KOPT-K1 (cell line): ENCODE results near the gene INTS3.

Experiments
- H3K27ac ChIP-seq: fragments of 200-600 bp; sonication (generic); 2 replicates; pipeline ENCODE4 v1.5.1; 2016; ENCODE audit warnings: antibody characterized with exemption, mild to moderate bottlenecking, low read depth, low read length; ENCODE audit not compliant: poor library complexity, severe bottlenecking
- H3K36me3 ChIP-seq: fragments of 200-600 bp; sonication (generic); 2 replicates; pipeline ENCODE4 v1.5.1; 2017; ENCODE audit warnings: antibody characterized with exemption, mild to moderate bottlenecking, low read length, moderate library complexity; ENCODE audit not compliant: insufficient read depth
- H3K9me3 ChIP-seq: fragments of 200-600 bp; sonication (generic); 2 replicates; pipeline ENCODE4 v1.5.1; 2017; ENCODE audit warnings: antibody characterized with exemption, low read length, mild to moderate bottlenecking; ENCODE audit not compliant: insufficient read depth, poor library complexity, severe bottlenecking

INTS3 gene

GRCh38 chr1:153791648-153792253, 63.9 kb downstream of the INTS3 start:
- Histone ChIP-seq H3K36me3 (no peaks in the 10 kb centered on the region), H3K27ac (no peak overlapping the region), H3K9me3 (no peaks in the 10 kb centered on the region)

DNA sequence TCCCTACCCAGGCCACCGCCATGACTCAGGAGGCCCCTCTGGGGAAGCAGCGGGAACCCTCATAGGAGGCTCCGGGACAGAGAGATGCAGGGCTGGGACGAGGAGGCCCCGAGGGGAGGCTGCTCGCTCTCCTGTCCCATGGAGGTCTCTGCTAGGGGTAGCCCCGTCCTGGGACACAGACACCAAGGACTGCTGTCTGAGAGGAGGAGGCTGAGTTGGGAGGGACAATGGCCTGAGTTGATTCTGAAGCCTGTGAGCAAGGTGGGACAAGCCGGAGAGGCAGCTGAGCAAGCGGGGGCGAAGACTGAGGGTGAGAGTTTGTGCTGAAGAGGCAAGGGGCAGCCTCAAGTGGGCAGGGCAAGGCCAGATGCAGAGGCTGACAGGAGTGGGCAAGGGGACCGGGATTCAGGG, 64.8 kb downstream of the INTS3 start:
- no peak overlapping the region for H3K27ac ChIP-seq
- no peaks in the 10 kb centered on the region for H3K9me3 ChIP-seq

DNA sequence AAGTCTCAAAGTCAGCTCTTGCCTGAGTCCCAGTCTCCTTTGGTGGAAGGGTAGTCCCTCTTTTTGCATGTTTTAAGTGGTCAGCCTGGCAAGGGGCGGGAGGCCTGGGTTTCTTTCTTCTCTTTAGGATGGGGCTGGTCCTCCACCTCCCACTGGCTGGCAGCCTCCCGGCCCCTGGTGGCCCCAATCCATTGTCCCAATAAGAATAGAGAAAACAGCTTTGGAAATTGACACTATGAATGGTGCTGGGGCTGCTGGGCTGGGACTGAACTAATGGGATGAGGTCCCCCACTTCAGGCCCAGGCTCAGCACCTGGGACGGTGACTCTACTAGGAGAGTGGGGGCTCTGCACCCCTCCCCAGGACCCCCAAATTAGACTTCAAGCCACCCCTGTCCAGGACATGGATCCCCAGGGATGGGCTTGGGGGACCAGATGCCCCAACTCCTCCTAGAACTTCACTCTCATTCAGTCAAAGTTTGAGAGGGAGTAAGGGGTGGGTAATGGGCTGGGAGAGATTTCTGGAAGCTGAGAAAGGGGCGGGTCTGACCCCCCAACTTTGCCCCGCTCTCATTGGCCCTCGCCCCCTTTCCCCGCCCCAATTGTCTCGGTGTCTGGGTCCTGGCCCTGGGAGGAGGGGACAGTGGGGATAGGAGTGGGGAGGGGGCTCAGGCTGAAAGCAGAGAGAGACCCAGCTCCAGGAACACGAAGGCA, 65.6 kb downstream of the INTS3 start:
- H3K36me3 ChIP-seq = no peaks in the 10 kb centered on the region
- no peak overlapping the region for H3K27ac ChIP-seq
- H3K9me3 ChIP-seq = no peaks in the 10 kb centered on the region

More for the DNA sequence above, 64.8 kb downstream of the INTS3 start:
- no peaks in the 10 kb centered on the region for H3K36me3 ChIP-seq

- Histone ChIP-seq H3K9me3 (no peaks in the 10 kb centered on the region), H3K36me3 (no peaks in the 10 kb centered on the region), H3K27ac (no peak overlapping the region)
These were observed 66.2 kb downstream of the INTS3 start for GRCh38 chr1:153793973-153794615.

- H3K27ac ChIP-seq = no peak overlapping the region
- no peaks in the 10 kb centered on the region for H3K36me3 ChIP-seq
- H3K9me3 ChIP-seq = no peaks in the 10 kb centered on the region
These were observed 66.9 kb downstream of the INTS3 start for GRCh38 chr1:153794624-153795329.

- H3K36me3 ChIP-seq = no peaks in the 10 kb centered on the region
- H3K27ac ChIP-seq = peak overlapping the region; percentile 33
- H3K9me3 ChIP-seq = no peaks in the 10 kb centered on the region
These were observed 67.5 kb downstream of the INTS3 start for GRCh38 chr1:153795330-153795837.

DNA sequence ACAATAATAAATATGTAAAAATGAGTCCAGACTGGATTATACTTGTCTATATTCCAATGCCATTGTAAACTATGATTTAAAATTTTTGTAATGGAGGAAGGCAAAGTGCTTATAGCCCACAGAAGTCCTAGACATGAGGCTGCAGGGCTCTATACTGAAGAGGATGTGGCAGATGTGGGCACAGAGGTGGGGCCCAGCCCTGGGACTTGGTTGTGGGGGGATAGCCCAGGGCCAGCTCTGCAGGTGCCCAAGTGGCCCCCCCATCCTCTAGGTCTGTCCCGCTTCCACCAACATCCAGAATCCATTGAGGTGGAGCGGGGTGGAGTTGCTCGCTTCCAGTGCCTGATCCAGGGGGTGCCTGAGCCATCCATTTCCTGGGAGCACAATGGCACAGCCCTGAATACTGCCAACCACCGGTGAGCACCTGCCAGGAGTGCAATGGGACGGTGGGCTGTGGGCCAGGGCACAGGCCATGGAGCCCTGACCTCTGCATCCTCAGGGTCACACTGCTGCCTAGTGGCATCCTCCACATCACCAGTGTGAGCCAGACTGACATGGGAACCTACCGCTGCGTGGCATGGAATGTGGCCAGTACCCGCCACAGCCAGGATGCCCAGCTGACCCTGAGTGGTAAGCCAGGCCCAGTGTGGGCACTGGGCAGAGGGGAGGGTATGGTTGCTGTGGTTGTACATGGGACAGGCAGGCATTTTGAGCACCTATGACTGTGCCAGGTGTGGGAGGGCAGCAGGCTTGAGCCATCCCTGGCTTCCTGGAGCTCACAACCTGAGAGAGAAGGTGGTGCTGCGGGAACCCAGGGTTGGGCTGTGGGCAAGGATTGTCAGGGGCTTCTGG, 68.3 kb downstream of the INTS3 start:
- Histone ChIP-seq H3K36me3 (no peaks in the 10 kb centered on the region), H3K9me3 (no peaks in the 10 kb centered on the region), H3K27ac (no peak overlapping the region)

DNA sequence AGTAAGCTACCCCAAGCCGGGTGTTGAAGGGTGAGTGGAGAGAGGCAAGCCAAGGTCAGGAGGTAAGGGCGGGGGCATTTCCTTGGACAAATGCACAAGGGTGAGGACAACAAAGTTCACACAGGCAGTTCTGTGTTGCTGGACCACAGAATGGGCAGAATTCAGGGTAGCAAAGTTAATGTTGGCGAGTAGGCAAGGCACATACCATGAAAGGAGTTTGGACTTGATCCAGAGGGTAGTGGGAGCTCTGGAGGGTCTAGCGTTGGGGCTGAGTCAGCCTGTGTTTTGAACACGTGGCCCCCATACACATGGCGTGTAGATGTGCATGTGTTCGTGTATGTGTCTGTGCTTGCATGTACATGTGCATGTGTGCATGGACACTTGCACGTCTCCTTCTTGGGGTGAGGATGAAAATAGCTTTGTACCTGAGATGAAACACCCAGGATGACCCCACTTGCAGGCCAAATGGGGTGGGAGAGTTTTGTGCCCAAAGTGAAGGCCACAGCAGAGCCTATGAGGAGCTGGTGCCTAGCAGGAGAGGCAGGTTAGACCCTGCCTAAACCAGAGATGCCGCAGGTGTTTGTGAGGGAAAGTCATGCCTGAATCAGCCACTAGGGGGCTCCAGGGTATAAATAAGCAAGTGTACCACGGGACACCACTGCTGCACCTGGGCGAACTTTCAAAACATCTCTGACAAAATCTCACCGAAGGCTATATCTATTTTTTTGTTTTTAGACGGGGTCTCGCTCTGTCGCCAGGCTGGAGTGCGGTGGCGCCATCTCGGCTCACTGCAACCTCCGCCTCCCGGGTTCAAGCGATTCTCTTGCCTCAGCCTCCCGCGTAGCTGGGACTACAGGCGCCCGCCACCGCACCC, 69.2 kb downstream of the INTS3 start:
- H3K36me3 ChIP-seq = no peaks in the 10 kb centered on the region
- H3K27ac ChIP-seq = no peak overlapping the region
- no peaks in the 10 kb centered on the region for H3K9me3 ChIP-seq

GRCh38 chr1:153798468-153798780, 70.6 kb downstream of the INTS3 start:
- H3K9me3 ChIP-seq = no peaks in the 10 kb centered on the region
- no peak overlapping the region for H3K27ac ChIP-seq
- H3K36me3 ChIP-seq = no peaks in the 10 kb centered on the region; the same call in 1 of the 2 replicates

DNA sequence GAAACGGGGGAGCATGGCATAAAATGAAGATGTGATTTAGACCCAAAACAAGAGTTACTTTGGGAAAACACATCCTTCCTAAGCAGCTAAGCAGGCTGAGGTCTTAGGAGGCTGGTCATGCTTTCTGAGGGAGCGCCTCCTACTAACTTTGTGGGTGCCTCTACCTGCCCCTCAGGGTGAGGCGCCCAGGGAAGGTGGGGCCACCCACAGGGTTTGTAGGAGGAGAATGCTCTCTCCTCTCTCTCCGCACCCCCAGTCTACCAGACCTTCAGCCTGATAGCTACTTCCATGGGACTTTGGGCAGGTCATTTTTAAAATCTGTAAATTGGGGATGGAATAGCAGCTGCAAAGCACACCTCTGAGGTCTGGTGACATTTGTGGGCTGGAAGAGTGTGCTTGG, 71.2 kb downstream of the INTS3 start:
- Histone ChIP-seq H3K9me3 (no peaks in the 10 kb centered on the region), H3K36me3 (no peaks in the 10 kb centered on the region; the same call in 1 of the 2 replicates), H3K27ac (no peak overlapping the region)

DNA sequence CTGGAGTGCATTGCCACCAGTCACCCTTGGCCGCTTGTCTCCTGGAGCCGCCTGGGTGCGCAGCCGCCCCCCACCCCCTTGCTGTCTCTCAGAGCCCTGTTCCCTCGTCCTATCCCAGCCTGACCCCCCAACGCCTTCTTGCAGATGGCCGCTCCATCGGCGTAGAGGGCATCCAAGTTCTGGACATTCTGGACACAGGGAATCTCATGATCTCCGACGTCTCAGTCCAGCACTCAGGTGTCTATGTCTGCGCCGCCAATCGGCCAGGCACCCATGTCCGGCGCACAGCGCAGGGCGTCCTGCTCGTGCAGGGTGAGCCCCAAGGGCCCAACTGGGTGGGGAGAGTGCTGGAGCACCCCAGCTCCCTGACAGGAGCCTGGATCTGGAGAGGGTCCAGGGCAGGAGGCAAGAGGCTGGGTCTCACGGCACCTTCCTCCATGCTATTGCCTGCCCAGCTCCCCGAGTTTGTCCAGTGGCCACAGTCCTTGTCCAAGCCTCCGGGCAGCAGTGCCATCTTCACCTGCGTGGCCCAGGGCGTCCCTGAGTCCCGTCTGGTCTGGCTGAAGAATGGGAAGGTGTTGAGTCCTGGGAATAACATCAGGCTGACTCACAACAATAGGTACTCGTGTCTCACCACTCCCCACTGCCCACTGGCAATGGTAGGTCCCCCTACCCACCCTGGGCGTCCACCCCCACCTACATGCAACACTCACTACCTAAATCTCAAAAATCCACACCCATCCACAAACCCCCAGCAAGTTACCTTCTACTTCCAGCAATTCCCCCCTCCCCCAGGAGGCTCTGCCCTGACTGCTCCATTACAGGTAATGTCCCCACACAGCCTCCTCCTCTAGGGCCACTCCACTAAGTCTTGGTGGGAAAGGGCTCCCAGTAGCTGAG, 72.0 kb downstream of the INTS3 start:
- Histone ChIP-seq H3K36me3 (no peaks in the 10 kb centered on the region; the same call in 1 of the 2 replicates), H3K27ac (no peak overlapping the region), H3K9me3 (no peaks in the 10 kb centered on the region)

GRCh38 chr1:153800516-153800915, 72.7 kb downstream of the INTS3 start:
- Histone ChIP-seq H3K36me3 (no peaks in the 10 kb centered on the region; the same call in 1 of the 2 replicates), H3K27ac (no peak overlapping the region), H3K9me3 (no peaks in the 10 kb centered on the region)
